Hepatocyte (in vitro differentiated cells): ENCODE measurements around the gene C2orf92. TPM values are rescaled to one million over a fixed set of nuclear protein-coding genes. Genes with fewer than 3 reads are reported as not detected.
"Not testable (repeated sequence)": the region's sequence is repeated elsewhere in the genome, so short reads cannot be mapped to it uniquely, and the experiment has no call there.

Experiments
- DNase-seq: peaks from one replicate; pipeline ENCODE4 v3.0.0-alpha.2; 2016; ENCODE audit warnings: low spot score
- H2AFZ ChIP-seq: fragments of 200-600 bp; sonication (generic); 2 replicates; pipeline ENCODE4 v1.6.0; 2016; ENCODE audit warnings: antibody characterized with exemption, mild to moderate bottlenecking
- H3K27ac ChIP-seq: fragments of 200-600 bp; sonication (generic); 2 replicates; pipeline ENCODE4 v1.5.1; 2016; ENCODE audit warnings: mild to moderate bottlenecking
- H3K27me3 ChIP-seq: fragments of 200-600 bp; sonication (generic); 2 replicates; pipeline ENCODE4 v1.6.1; 2016
- H3K36me3 ChIP-seq: fragments of 200-600 bp; sonication (generic); replicated peaks from 2 replicates; pipeline ENCODE4 v1.5.1; 2016; ENCODE audit warnings: low read depth; ENCODE audit not compliant: insufficient read depth
- H3K4me1 ChIP-seq: fragments of 200-600 bp; sonication (generic); 2 replicates; pipeline ENCODE4 v1.5.1; 2016; ENCODE audit warnings: mild to moderate bottlenecking, moderate library complexity; ENCODE audit not compliant: insufficient read depth
- H3K4me2 ChIP-seq: fragments of 200-600 bp; sonication (generic); 2 replicates; pipeline ENCODE4 v1.6.0; 2016
- H3K4me3 ChIP-seq: fragments of 200-600 bp; sonication (generic); 2 replicates; pipeline ENCODE4 v1.5.1; 2016; ENCODE audit warnings: mild to moderate bottlenecking
- H3K79me2 ChIP-seq: fragments of 200-600 bp; sonication (generic); 2 replicates; pipeline ENCODE4 v1.6.0; 2017; ENCODE audit warnings: mild to moderate bottlenecking
- H3K9me2 ChIP-seq: fragments of 200-600 bp; sonication (generic); replicated peaks from 2 replicates; pipeline ENCODE4 v1.6.0; 2017; ENCODE audit warnings: mild to moderate bottlenecking; ENCODE audit not compliant: insufficient read depth
- H3K9me3 ChIP-seq: fragments of 200-600 bp; sonication (generic); 2 replicates; pipeline ENCODE4 v1.5.1; 2016; ENCODE audit warnings: low read depth, mild to moderate bottlenecking
- H4K20me1 ChIP-seq: fragments of 200-600 bp; sonication (generic); 2 replicates; pipeline ENCODE4 v1.6.0; 2016; ENCODE audit warnings: mild to moderate bottlenecking; ENCODE audit not compliant: insufficient read depth, poor library complexity, severe bottlenecking
- EZH2 ChIP-seq: fragments of 200-600 bp; sonication (generic); IDR thresholded peaks from 2 replicates; pipeline ENCODE4 v1.6.1; 2016; ENCODE audit warnings: antibody characterized with exemption, mild to moderate bottlenecking, borderline replicate concordance
- EZH2phosphoT487 ChIP-seq: fragments of 200-600 bp; sonication (generic); IDR thresholded peaks from one replicate; pipeline ENCODE4 v1.6.1; 2018; ENCODE audit warnings: antibody characterized with exemption, mild to moderate bottlenecking, low read depth, moderate library complexity; ENCODE audit not compliant: unreplicated experiment, severe bottlenecking
- WGBS: methylation state at CpG from one replicate; pipeline ENCODE4 v1.1.6; 2016; ENCODE audit warnings: low lambda C conversion rate; ENCODE audit errors: missing lambda C conversion rate; 5-methylcytosine and 5-hydroxymethylcytosine counted together
- polyA plus RNA-seq: library from polyadenylated mRNA; unstranded; fragments of >200 nt; fragmentation: Nextera tagmentation; extraction: Ambion mirVana; gene quantifications from 2 replicates; pipeline ENCODE4 v1.2.1, GENCODE V29; 2016
- total RNA-seq: library from RNA; depleted of rRNA; stranded (reverse); fragments of >200 nt; gene quantifications from 2 replicates; pipeline ENCODE4 v1.2.3, GENCODE V29; 2014
- TF ChIP-seq, protein P1 (sequence below): fragments of 200-600 bp; sonication (generic); IDR thresholded peaks from 2 replicates; pipeline ENCODE4 v1.5.1; 2016; ENCODE audit warnings: antibody characterized with exemption, mild to moderate bottlenecking; ENCODE audit not compliant: poor library complexity

C2orf92 gene
- total and polyA plus RNA-seq, 2 experiments from 2014 or later, result 2.1 to 4.5 TPM

DNA sequence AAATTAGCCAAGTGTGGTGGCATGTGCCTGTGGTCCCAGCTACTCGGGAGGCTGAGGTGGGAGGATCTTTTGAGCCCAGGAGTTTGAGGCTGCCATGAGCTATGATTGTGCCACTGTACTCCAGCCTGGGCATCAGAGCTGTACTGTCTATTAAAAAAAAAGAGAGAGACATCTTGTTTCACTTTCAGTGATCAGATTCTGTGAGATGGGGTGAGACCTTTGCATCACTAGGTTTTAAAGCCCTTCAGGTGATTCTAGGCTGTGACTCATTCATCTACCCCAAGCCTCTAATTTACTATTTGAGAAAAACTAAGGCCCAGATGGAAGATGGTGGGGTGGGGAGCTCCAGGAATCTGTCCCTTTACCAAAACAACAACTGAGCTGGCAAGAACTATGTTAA lies 7.1 kb downstream of the C2orf92 start:
- Histone ChIP-seq H2AFZ (no peak overlapping the region), H3K9me3 (no peaks in the 10 kb centered on the region), H3K27ac (no peak overlapping the region), H3K36me3 (no peaks in the 10 kb centered on the region), H3K4me1 (no peaks in the 10 kb centered on the region), H3K27me3 (no peaks in the 10 kb centered on the region), H4K20me1 (no peaks in the 10 kb centered on the region), H3K4me3 (no peak overlapping the region), H3K79me2 (no peaks in the 10 kb centered on the region), H3K4me2 (no peak overlapping the region), H3K9me2 (no peaks in the 10 kb centered on the region)
- TF ChIP-seq EZH2, result no peak
- no peak for TF ChIP-seq EZH2phosphoT487
- TF ChIP-seq, protein P1, sequence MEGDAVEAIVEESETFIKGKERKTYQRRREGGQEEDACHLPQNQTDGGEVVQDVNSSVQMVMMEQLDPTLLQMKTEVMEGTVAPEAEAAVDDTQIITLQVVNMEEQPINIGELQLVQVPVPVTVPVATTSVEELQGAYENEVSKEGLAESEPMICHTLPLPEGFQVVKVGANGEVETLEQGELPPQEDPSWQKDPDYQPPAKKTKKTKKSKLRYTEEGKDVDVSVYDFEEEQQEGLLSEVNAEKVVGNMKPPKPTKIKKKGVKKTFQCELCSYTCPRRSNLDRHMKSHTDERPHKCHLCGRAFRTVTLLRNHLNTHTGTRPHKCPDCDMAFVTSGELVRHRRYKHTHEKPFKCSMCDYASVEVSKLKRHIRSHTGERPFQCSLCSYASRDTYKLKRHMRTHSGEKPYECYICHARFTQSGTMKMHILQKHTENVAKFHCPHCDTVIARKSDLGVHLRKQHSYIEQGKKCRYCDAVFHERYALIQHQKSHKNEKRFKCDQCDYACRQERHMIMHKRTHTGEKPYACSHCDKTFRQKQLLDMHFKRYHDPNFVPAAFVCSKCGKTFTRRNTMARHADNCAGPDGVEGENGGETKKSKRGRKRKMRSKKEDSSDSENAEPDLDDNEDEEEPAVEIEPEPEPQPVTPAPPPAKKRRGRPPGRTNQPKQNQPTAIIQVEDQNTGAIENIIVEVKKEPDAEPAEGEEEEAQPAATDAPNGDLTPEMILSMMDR, result no peak
- 100% methylated on average over 1 of the region's 1 CpG for WGBS
- DNase-seq, result no peak

GRCh38 chr2:97677480-97677879 lies 8.0 kb downstream of the C2orf92 start:
- Histone ChIP-seq H3K4me1 (no peaks in the 10 kb centered on the region), H3K9me3 (no peaks in the 10 kb centered on the region), H3K4me2 (no peak overlapping the region), H3K27ac (no peak overlapping the region), H3K4me3 (no peak overlapping the region), H3K27me3 (no peaks in the 10 kb centered on the region), H2AFZ (no peak overlapping the region), H3K36me3 (no peaks in the 10 kb centered on the region), H3K9me2 (no peaks in the 10 kb centered on the region), H4K20me1 (no peaks in the 10 kb centered on the region), H3K79me2 (no peaks in the 10 kb centered on the region)
- 95% methylated on average over 2 of the region's 2 CpGs for WGBS
- no peak for DNase-seq
- TF ChIP-seq, protein P1, result no peak
- TF ChIP-seq EZH2phosphoT487 (no peak), EZH2 (no peak)

- no peaks in the 10 kb centered on the region for H3K79me2 ChIP-seq
- no peaks in the 10 kb centered on the region for H3K9me3 ChIP-seq
- no peak overlapping the region for H3K4me3 ChIP-seq
- H3K27me3 ChIP-seq, result no peaks in the 10 kb centered on the region
- no peak overlapping the region for H3K27ac ChIP-seq
- H2AFZ ChIP-seq, result no peak overlapping the region
- no peak overlapping the region for H3K4me2 ChIP-seq
- TF ChIP-seq EZH2 (no peak), EZH2phosphoT487 (no peak)
- TF ChIP-seq, protein P1, result no peak
- DNase-seq, result no peak
- no peaks in the 10 kb centered on the region for H3K36me3 ChIP-seq
- no peaks in the 10 kb centered on the region for H3K9me2 ChIP-seq
- no peaks in the 10 kb centered on the region for H3K4me1 ChIP-seq
- 91% methylated on average over 1 of the region's 1 CpG for WGBS
- no peaks in the 10 kb centered on the region for H4K20me1 ChIP-seq
Observed at GRCh38 chr2:97678298-97678697, 8.8 kb downstream of the C2orf92 start.

DNA sequence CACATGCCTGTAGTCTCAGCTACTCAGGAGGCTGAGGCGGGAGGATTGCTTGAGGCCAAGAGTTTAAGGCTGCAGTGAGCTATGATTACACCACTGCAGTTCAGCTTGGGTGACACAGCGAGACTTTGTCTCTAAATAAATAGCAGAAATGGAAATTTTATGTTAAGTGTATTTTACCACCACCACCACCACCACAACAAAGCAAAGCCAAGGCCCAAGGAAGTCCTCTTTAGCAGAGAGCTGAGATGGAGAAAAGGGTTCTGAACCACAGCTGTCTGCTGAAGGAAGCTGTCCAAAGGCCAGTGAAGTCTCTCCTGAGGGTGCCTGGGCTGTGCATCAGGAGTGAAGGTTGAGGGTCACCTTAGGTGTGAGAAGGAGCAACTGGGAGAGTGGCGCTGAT lies 17.7 kb downstream of the C2orf92 start:
- WGBS, result 100% methylated on average over 2 of the region's 3 CpGs
- H3K79me2 ChIP-seq, DNase-seq, H3K36me3 ChIP-seq, H2AFZ ChIP-seq, H3K4me3 ChIP-seq, H3K27ac ChIP-seq, H3K4me1 ChIP-seq, H3K9me2 ChIP-seq, H3K4me2 ChIP-seq, H3K27me3 ChIP-seq, H4K20me1 ChIP-seq, H3K9me3 ChIP-seq: not testable (repeated sequence)
